ENCODE results near the gene TENT5C.

TENT5C gene

GRCh38 chr1:117576236-117576635 is 29.6 kb upstream of the TENT5C start:
- H3K27me3 ChIP-seq (ENCODE audit: insufficient read depth, low read length) = 0 out of 2 replicates have a peak, but pooled peaks cover 7% of the 10 kb centered on the region
- no peaks in the 10 kb centered on the region for H3K9me3 ChIP-seq (ENCODE audit: low read length)
- H3K79me2 ChIP-seq (ENCODE audit: insufficient read depth, low read length) = no peaks in the 10 kb centered on the region
- no peak overlapping the region for H3K4me2 ChIP-seq (ENCODE audit: low read length)
- H3K9ac ChIP-seq (ENCODE audit: low read length) = no peak overlapping the region
- H3F3A ChIP-seq (ENCODE audit: insufficient read depth, low read length) = no peaks in the 10 kb centered on the region
- no peak overlapping the region for H3K4me3 ChIP-seq (ENCODE audit: low read depth, low read length, poor library complexity, severe bottlenecking)
- no peaks in the 10 kb centered on the region for H4K20me1 ChIP-seq (ENCODE audit: insufficient read depth, low read length)
- H3K9me2 ChIP-seq (ENCODE audit: low read depth, low read length) = no peaks in the 10 kb centered on the region
- H3K4me1 ChIP-seq (ENCODE audit: insufficient read depth, low read length, severe bottlenecking) = peaks cover 9% of the 10 kb centered on the region
- no peak overlapping the region for H3K27ac ChIP-seq (ENCODE audit: low read depth, low read length, poor library complexity, severe bottlenecking)
- H2AFZ ChIP-seq (ENCODE audit: low read length) = no peak overlapping the region
- TF ChIP-seq EZH2 (IDR thresholded peaks at IDR 0.05; ENCODE audit: borderline replicate concordance, low read length) = no peak
- H3K36me3 ChIP-seq (ENCODE audit: insufficient read depth, low read length) = no peaks in the 10 kb centered on the region

GRCh38 chr1:117577191-117577885 is 28.5 kb upstream of the TENT5C start:
- Histone ChIP-seq H3K9me3 (ENCODE audit: low read length) (no peaks in the 10 kb centered on the region), H3K79me2 (ENCODE audit: insufficient read depth, low read length) (no peaks in the 10 kb centered on the region), H3K9me2 (ENCODE audit: low read depth, low read length) (no peaks in the 10 kb centered on the region), H3K4me3 (ENCODE audit: low read depth, low read length, poor library complexity, severe bottlenecking) (no peak overlapping the region), H2AFZ (ENCODE audit: low read length) (no peak overlapping the region), H3K27ac (ENCODE audit: low read depth, low read length, poor library complexity, severe bottlenecking) (no peak overlapping the region), H4K20me1 (ENCODE audit: insufficient read depth, low read length) (no peaks in the 10 kb centered on the region), H3K36me3 (ENCODE audit: insufficient read depth, low read length) (no peaks in the 10 kb centered on the region), H3K4me2 (ENCODE audit: low read length) (no peak overlapping the region), H3K9ac (ENCODE audit: low read length) (no peak overlapping the region), H3K4me1 (ENCODE audit: insufficient read depth, low read length, severe bottlenecking) (peaks cover 7% of the 10 kb centered on the region), H3F3A (ENCODE audit: insufficient read depth, low read length) (no peaks in the 10 kb centered on the region), H3K27me3 (ENCODE audit: insufficient read depth, low read length) (0 out of 2 replicates have a peak, but pooled peaks cover 7% of the 10 kb centered on the region)
- TF ChIP-seq EZH2 (IDR thresholded peaks at IDR 0.05; ENCODE audit: borderline replicate concordance, low read length) (no peak), CTCF (IDR thresholded peaks at IDR 0.05; ENCODE audit: low read length) (no peak)

DNA sequence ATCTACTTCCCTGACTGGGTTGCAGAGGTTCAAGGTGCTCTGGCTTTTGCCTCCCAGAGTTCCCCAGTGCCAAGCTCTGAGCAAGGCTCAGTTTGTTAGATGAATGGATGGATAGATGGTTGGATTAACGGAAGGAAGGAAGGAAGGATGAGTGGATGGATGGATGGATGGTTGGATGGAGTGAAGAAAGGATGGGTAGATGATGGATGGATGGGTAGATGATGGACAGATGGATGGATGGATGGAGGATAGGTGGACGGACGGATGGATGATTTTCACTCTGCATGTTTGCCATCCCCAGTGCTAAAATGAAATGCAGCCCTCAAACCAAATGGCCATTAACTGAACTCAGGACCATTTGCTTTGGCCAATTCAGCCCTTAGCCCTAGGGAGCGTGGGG is 27.4 kb upstream of the TENT5C start:
- Histone ChIP-seq H2AFZ (ENCODE audit: low read length) (no peak overlapping the region), H3K27ac (ENCODE audit: low read depth, low read length, poor library complexity, severe bottlenecking) (no peak overlapping the region), H4K20me1 (ENCODE audit: insufficient read depth, low read length) (no peaks in the 10 kb centered on the region), H3K9ac (ENCODE audit: low read length) (no peak overlapping the region), H3K27me3 (ENCODE audit: insufficient read depth, low read length) (0 out of 2 replicates have a peak, but pooled peaks cover 7% of the 10 kb centered on the region), H3K9me2 (ENCODE audit: low read depth, low read length) (no peaks in the 10 kb centered on the region), H3K9me3 (ENCODE audit: low read length) (no peaks in the 10 kb centered on the region), H3K4me2 (ENCODE audit: low read length) (no peak overlapping the region), H3K4me1 (ENCODE audit: insufficient read depth, low read length, severe bottlenecking) (no peaks in the 10 kb centered on the region), H3F3A (ENCODE audit: insufficient read depth, low read length) (no peaks in the 10 kb centered on the region), H3K36me3 (ENCODE audit: insufficient read depth, low read length) (no peaks in the 10 kb centered on the region), H3K79me2 (ENCODE audit: insufficient read depth, low read length) (no peaks in the 10 kb centered on the region), H3K4me3 (ENCODE audit: low read depth, low read length, poor library complexity, severe bottlenecking) (no peak overlapping the region)
- TF ChIP-seq EZH2 (IDR thresholded peaks at IDR 0.05; ENCODE audit: borderline replicate concordance, low read length) (no peak), CTCF (IDR thresholded peaks at IDR 0.05; ENCODE audit: low read length) (no peak)

Data from OCI-LY1 (cell line).